AG10803 (cell line): ENCODE data around the gene HOXB1.
"Not testable (repeated sequence)": the region's sequence is repeated elsewhere in the genome, so short reads cannot be mapped to it uniquely, and the experiment has no call there.

Experiments used
- DNase-seq: peaks from one replicate; pipeline ENCODE4 v3.0.0; 2010; ENCODE audit warnings: low read depth
- H3K4me3 ChIP-seq: 2 replicates; pipeline ENCODE4 v1.5.1; 2011; ENCODE audit warnings: mild to moderate bottlenecking, low read length, control low read depth
- TF ChIP-seq, protein P1 (sequence below): conservative IDR thresholded peaks from 2 replicates; pipeline ENCODE4 v1.5.1; 2011; ENCODE audit warnings: mild to moderate bottlenecking, low read length, control low read depth, inconsistent platforms

HOXB1 gene

DNA sequence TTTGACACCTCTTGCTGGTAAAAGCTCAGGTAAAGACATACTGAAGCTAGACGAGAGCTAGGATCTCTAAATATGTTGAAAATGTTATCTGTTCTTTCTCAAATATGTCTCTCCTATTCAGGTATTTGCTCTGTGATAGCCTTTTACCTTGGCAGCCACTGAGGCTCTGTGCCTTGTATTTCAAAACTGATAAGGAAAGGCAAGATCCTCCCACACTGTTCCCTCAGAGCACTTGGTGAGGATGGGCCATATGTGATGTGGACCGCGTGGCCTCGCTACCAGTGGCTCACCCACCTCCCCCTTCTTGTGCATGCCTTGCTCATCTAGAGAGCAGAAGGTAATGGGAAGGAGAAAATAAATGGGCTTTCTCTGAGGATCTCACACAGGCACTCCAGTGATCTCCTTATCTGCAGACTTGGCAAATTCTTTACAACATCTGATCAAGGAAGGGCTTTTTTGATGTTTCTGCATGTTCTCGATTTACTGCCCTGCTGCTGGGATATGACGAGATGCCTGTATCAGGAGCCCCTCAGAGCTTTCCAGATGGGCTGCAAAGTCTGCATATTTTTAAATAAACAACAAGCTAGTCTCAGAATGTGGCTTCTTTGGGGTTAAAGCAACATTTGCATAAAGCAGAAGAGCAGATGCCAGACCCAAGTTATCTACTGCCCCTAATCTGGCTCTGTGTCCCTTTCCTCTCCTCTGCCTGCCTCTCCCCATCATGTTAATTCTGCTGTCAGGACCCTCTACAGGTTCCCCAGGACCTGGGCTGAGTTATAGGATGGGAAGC, 16.9 kb downstream of the HOXB1 start:
- no peak for DNase-seq
- H3K4me3 ChIP-seq, result no peak overlapping the region
- TF ChIP-seq, protein P1, sequence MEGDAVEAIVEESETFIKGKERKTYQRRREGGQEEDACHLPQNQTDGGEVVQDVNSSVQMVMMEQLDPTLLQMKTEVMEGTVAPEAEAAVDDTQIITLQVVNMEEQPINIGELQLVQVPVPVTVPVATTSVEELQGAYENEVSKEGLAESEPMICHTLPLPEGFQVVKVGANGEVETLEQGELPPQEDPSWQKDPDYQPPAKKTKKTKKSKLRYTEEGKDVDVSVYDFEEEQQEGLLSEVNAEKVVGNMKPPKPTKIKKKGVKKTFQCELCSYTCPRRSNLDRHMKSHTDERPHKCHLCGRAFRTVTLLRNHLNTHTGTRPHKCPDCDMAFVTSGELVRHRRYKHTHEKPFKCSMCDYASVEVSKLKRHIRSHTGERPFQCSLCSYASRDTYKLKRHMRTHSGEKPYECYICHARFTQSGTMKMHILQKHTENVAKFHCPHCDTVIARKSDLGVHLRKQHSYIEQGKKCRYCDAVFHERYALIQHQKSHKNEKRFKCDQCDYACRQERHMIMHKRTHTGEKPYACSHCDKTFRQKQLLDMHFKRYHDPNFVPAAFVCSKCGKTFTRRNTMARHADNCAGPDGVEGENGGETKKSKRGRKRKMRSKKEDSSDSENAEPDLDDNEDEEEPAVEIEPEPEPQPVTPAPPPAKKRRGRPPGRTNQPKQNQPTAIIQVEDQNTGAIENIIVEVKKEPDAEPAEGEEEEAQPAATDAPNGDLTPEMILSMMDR, result no peak

DNA sequence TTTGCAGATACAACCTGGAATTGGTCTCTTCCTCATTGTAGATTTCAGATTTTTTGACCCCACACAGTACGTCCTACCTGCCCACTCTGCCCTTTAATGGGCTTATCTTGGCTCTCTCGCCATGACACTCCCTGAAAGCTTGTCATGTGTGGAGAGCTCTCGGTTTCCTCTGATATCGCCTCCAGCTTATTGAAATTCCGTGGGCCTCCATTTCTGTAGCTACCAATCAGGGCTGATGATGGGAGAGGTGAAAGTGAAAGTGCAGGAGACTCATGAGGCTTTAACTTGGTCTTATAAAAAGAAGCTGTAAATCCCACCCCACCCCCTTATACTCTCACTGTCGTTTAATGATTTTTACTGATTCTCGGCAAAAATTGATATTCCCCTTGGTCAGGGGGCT, 17.7 kb downstream of the HOXB1 start:
- no peak for DNase-seq
- H3K4me3 ChIP-seq, result no peak overlapping the region
- TF ChIP-seq, protein P1, result no peak

DNA sequence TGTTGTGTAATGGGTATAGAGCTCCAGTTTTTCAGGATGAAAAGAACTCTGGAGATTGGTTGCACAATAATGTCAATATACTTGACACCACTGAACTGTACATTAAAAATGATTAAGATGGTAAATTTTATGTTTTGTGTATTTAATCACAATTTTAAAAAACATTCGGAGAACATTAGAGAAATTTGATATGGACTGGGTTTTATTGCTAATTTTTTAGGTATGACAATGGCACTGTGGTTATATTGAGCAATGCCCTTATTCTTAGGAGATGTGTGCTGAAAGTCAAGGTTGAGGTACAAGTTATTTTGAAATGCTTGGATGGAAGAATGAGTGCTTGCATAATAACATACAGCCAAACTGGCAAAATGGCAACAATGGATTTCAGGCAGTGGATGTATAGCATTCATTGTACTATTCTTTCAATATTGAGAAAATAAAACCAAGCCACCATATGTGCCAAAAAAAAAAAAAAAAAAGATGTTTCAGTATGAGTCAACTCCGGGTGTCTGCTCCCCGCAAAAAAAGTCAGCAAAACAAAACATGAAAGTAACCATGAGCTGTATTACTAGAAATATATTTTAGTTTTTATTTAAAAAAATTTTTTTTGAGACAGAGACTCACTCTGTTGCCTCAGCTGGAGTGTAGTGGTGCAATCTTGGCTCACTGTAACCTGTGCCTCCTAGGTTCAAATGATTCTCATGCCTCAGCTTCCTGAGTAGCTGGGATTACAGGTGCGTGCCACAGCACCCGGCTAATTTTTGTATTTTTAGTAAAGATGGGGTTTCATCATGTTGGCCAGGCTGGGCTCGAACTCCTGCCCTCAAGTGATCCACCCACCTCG, 19.8 kb downstream of the HOXB1 start:
- TF ChIP-seq, protein P1, result no peak
- peak; percentile 95 for DNase-seq
- no peak overlapping the region for H3K4me3 ChIP-seq

DNA sequence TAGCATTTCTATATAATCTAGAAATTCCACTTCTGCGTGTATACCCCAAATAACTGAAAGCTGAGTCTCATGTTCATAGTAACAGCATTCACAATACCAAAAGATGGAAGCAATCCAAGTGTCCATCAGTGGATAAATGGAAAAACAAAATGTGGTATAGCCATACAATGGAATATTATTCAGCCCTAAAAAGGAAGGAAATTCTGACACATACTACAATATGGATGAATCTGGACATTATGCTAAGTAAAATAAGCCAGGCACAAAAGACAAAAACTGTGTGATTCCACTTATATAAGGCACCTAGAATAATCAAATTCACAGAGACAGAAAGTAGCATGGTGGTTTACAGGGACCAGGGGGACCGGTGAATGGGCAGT, 20.4 kb downstream of the HOXB1 start:
- TF ChIP-seq, protein P1, result no peak
- no peak overlapping the region for H3K4me3 ChIP-seq
- DNase-seq, result no peak

DNA sequence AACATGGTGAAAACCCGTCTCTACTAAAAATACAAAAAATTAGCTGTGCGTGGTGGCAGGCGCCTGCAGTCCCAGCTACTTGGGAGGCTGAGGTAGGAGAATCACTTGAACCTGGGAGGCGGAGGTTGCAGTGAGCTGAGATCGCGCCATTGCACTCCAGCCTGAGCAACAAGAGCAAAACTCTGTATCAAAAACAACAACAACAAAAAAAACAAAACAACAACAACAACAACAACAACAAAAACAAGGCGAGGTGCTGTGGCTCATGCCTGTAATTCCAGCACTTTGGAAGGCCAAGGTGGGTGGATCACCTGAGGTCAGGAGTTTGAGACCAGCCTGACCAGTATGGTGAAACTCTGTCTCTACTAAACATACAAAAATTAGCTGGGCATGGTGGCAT, 21.1 kb downstream of the HOXB1 start:
- H3K4me3 ChIP-seq, DNase-seq: not testable (repeated sequence)

DNA sequence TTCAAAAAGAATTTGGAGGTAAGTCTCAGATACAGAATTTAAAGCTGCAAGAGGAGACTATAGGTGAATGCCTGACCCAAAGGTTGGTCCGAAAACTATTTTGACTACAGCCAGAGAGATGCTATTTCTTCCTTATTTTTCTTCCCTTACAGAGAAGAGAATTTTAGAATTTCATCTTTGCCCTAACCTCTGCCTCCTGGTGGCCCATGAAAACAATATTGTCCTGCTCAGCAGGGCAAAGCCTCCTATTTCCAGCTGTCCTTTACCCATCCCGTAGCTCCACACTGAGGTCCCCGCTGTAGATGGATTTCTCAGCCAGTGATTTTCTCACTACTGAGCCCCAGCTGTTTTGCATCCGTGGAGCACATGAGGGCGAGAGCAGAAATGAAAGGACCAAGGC, 24.6 kb downstream of the HOXB1 start:
- no peak for DNase-seq
- H3K4me3 ChIP-seq, result no peak overlapping the region
- TF ChIP-seq, protein P1, result peak; percentile 35

DNA sequence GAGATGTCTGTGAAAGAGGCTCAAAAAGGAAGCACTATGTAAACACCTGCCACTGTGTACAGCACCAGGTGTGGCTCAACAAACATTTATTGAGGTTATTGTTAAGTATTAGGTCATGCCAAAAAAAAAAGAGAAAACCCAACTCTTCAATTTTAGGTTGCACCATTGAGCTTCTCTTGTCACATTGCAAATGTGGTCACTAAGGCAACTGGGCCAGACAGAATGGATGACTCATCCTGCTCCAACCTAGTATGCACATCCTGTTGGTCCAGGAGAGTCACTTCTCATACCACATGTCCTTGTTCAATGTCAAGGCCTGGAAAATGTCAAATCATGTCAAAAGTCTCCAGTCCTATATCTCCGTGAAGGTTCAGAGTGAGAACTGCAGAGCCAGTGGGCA, 25.0 kb downstream of the HOXB1 start:
- no peak overlapping the region for H3K4me3 ChIP-seq
- TF ChIP-seq, protein P1, result no peak
- DNase-seq, result peak; percentile 94
